Prostate gland (tissue), 2 donors: ENCODE results near the gene NPPA. TPM values are rescaled to one million over a fixed set of nuclear protein-coding genes. Genes with fewer than 3 reads are reported as not detected.

Experiments
- DNase-seq: peaks from one replicate; pipeline ENCODE4 v3.0.0-alpha.2; 2019; ENCODE audit warnings: low spot score
- H3K27ac ChIP-seq, 2 donors: fragments of 200-600 bp; sonication (generic); 2 replicates each; pipeline ENCODE4 v1.5.1; 2017 to 2019
- H3K27me3 ChIP-seq: fragments of 200-600 bp; sonication (generic); replicated peaks from 2 replicates; pipeline ENCODE4 v1.5.1; 2019; ENCODE audit not compliant: insufficient read depth
- H3K36me3 ChIP-seq, 2 donors: fragments of 200-600 bp; sonication (generic); 1 replicate in 1 of 2; 2 replicates in 1 of 2; pipeline versions ENCODE4 v1.5.1 to v1.8.1; 2017 to 2019
- H3K4me1 ChIP-seq: fragments of 200-600 bp; sonication (generic); replicated peaks from 2 replicates; pipeline ENCODE4 v1.5.1; 2019
- H3K4me3 ChIP-seq, 2 donors: fragments of 200-600 bp; sonication (generic); 2 replicates each; pipeline ENCODE4 v1.5.1; 2017 to 2019
- H3K9me3 ChIP-seq: fragments of 200-600 bp; sonication (generic); 2 replicates; pipeline ENCODE4 v1.5.1; 2017
- POLR2A ChIP-seq: fragments of 450-650 bp; IDR thresholded peaks from one replicate; pipeline ENCODE4 v1.6.1; 2016; ENCODE audit warnings: antibody characterized with exemption, mild to moderate bottlenecking
- POLR2AphosphoS5 ChIP-seq: sonication (generic); formaldehyde crosslinking; IDR thresholded peaks from one replicate; pipeline ENCODE4 v1.6.1; 2017; ENCODE audit warnings: antibody characterized with exemption
- WGBS: methylation state at CpG from one replicate; pipeline ENCODE4 v1.1.5; 2018; 5-methylcytosine and 5-hydroxymethylcytosine counted together
- intact Hi-C: fragments of 100-400 bp; cut with DNase I; formaldehyde crosslinking; loops from one replicate; pipeline ENCODE4 v1.14.2; 2022
- total RNA-seq, 2 donors: library from RNA; depleted of rRNA; stranded (reverse); fragments of >200 nt; gene quantifications; one replicate each; pipeline ENCODE4 v1.1.0, GENCODE V29; 2016
- TF ChIP-seq, protein P1 (sequence below), 4 experiments: fragments of 200-600 bp in 2 of 4; fragments of 450-650 bp in 2 of 4; sonication (generic) in 2 of 4; IDR thresholded peaks; 1 replicate in 3 of 4; 2 replicates in 1 of 4; pipeline ENCODE4 v1.5.1; 2016 to 2019; ENCODE audit warnings: antibody characterized with exemption in 4 of 4, mild to moderate bottlenecking in 2 of 4, moderate library complexity in 2 of 4

The NPPA gene
- total RNA-seq, 2 donors from 2014 or later = 1.3 TPM; not detected in 1

DNA sequence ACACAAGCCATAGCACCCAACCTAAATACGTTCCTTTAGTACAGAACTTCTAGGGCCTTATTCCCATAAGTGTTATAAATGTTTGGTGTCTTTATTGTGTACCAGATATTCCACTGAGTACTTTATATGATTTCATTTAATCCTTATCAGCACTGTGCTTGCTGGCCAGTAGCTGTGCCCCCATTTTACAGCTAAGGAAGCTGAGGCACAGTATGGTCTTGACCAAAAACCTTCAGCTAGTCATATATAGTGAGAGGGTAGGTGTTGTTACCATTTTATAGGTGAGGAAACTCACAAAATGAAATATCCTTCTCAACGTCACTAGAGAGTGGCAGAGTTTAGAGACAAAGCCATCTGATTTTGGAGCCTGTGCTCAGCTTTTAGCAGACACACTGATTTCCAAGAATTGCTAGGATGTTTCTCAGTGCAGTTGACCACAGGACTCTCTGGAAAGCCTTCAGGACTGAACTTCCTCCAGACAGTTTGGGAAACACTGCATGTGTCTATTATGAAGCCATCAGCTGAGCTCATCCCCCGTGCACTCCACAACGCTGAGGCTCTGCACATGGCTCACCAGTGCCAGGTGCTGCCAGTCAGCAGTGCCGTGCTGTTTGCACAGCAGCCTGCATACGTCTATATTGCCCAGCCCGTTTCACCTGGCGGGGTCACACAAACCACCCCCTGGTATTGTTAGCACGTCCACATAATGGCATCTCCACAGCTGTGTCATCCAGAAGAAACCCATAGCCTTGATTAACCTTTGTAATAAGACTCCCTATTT, 15.4 kb downstream of the NPPA start:
- intact Hi-C loops = no loop called here
- TF ChIP-seq POLR2AphosphoS5 = no peak
- no peak for TF ChIP-seq POLR2A
- H3K4me1 ChIP-seq = no peaks in the 10 kb centered on the region
- no peaks in the 10 kb centered on the region for H3K27me3 ChIP-seq
- 77% methylated on average over 9 of the region's 9 CpGs for WGBS
- H3K4me3 ChIP-seq = no peak overlapping the region
- H3K36me3 ChIP-seq = peaks cover 32 to 43% of the 10 kb centered on the region in 2 donors
- DNase-seq = no peak
- no peak overlapping the region for H3K27ac ChIP-seq
- no peaks in the 10 kb centered on the region for H3K9me3 ChIP-seq

DNA sequence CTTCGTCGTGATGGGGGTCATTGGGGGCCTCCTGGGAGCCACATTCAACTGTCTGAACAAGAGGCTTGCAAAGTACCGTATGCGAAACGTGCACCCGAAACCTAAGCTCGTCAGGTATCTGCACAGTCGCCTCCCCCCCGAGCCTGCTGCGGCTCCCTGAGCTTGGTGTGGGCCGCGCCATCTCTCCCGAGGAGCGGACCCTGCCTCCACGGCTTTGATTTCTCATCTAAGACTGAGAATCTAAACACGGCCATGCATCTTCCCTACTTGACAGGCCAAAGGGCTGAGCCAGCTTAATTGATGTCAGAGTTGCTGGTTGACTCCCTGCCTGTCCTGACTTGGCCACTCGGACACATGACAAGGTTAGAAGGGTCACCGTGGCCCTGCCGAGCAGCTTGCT, 19.1 kb downstream of the NPPA start:
- intact Hi-C loops = no loop called here
- Histone ChIP-seq H3K36me3 (peaks cover 18 to 27% of the 10 kb centered on the region in 2 donors), H3K4me3 (no peak overlapping the region), H3K4me1 (no peaks in the 10 kb centered on the region), H3K27ac (no peak overlapping the region), H3K27me3 (no peaks in the 10 kb centered on the region), H3K9me3 (no peaks in the 10 kb centered on the region)
- 97% methylated on average over 19 of the region's 19 CpGs for WGBS
- TF ChIP-seq, protein P1, sequence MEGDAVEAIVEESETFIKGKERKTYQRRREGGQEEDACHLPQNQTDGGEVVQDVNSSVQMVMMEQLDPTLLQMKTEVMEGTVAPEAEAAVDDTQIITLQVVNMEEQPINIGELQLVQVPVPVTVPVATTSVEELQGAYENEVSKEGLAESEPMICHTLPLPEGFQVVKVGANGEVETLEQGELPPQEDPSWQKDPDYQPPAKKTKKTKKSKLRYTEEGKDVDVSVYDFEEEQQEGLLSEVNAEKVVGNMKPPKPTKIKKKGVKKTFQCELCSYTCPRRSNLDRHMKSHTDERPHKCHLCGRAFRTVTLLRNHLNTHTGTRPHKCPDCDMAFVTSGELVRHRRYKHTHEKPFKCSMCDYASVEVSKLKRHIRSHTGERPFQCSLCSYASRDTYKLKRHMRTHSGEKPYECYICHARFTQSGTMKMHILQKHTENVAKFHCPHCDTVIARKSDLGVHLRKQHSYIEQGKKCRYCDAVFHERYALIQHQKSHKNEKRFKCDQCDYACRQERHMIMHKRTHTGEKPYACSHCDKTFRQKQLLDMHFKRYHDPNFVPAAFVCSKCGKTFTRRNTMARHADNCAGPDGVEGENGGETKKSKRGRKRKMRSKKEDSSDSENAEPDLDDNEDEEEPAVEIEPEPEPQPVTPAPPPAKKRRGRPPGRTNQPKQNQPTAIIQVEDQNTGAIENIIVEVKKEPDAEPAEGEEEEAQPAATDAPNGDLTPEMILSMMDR (IDR thresholded peaks at IDR 0.05) = no peak
- TF ChIP-seq POLR2A = no peak
- TF ChIP-seq POLR2AphosphoS5 = no peak
- DNase-seq = no peak

DNA sequence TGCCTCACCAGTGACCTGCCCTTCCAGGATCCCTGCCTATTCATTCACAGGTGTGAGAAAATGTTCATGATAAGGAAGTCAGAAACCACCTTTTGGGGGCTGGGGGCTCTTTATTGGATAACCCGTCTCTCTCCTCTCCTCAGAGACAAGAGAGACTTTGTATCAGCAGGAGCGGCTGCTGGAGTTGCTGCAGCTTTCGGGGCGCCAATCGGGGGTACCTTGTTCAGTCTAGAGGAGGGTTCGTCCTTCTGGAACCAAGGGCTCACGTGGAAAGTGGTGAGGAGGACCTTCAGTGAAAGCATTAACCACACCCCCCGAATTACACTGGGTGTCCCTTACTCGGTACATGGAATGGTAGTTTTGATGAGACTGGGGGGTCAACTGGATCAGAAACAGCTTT, 20.6 kb downstream of the NPPA start:
- Histone ChIP-seq H3K27me3 (no peaks in the 10 kb centered on the region), H3K4me3 (no peak overlapping the region), H3K4me1 (no peaks in the 10 kb centered on the region), H3K36me3 (peaks cover 14 to 27% of the 10 kb centered on the region in 2 donors), H3K9me3 (no peaks in the 10 kb centered on the region), H3K27ac (no peak overlapping the region)
- no peak for DNase-seq
- intact Hi-C loops = no loop called here
- 92% methylated on average over 9 of the region's 9 CpGs for WGBS
- TF ChIP-seq POLR2A (no peak), POLR2AphosphoS5 (no peak)
- TF ChIP-seq, protein P1 (IDR thresholded peaks at IDR 0.05) = no peak

DNA sequence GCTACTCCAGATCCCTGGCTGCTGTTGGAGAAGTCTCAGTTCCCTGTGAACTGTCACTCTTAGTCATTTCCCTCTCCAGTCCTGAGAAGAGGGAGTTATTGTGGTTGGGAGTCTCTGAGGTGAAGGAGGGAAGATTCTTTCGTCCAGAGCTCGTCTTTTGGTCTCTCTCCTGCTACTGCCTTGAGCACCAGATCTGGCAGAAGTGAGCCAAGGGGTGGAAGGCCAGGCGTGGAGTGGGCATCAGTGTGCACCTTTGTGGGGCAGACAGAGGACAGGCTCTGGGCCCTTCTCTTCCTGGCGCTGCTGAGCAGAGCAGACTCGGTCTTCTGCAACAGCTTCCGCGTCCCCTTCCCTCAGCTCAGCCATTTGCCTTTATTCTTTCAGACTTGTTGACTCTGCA, 22.5 kb downstream of the NPPA start:
- TF ChIP-seq POLR2A = no peak
- TF ChIP-seq, protein P1 (IDR thresholded peaks at IDR 0.05) = no peak
- TF ChIP-seq POLR2AphosphoS5 = no peak
- no peak overlapping the region for H3K27ac ChIP-seq
- 90% methylated on average over 7 of the region's 7 CpGs for WGBS
- no peak for DNase-seq
- intact Hi-C loops = no loop called here
- H3K4me1 ChIP-seq = no peaks in the 10 kb centered on the region
- H3K36me3 ChIP-seq = peaks cover 14 to 27% of the 10 kb centered on the region in 2 donors
- H3K27me3 ChIP-seq = no peaks in the 10 kb centered on the region
- no peak overlapping the region for H3K4me3 ChIP-seq
- no peaks in the 10 kb centered on the region for H3K9me3 ChIP-seq

DNA sequence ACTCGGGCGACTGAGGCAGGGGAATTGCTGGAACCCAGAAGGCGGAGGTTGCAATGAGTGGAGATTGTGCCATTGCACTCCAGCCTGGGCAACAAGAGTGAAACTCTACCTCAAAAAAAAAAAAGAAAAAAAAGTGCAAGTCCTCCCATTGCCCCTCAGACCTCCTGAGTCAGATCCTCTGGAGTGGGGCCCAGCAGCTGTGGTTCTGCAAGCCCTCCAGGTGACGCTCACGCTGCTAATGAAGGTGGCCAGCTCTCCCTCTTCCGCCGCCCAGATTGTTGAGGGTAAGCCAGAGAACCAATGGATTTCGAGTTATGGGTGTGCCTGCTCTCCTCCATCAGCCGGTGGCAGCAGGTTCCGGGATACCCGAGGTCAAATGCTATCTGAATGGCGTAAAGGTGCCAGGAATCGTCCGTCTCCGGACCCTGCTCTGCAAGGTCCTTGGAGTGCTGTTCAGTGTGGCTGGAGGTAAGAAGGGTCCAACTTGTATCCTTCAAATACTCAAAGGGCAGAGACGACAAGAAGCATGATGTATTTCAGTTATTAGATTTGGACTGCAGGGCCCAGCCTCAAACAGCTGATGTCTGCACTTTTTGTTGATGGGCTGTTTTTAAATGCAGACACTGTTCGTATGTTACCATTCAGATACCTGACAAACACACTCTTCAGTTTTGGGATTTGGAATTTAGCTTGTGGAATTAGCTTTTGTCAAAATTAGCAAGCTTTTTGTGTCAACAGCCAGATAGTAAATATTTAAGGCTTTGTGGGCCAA, 24.0 kb downstream of the NPPA start:
- TF ChIP-seq POLR2AphosphoS5 = no peak
- TF ChIP-seq, protein P1 (IDR thresholded peaks at IDR 0.05) = no peak
- TF ChIP-seq POLR2A = no peak
- no peaks in the 10 kb centered on the region for H3K9me3 ChIP-seq
- H3K27me3 ChIP-seq = no peaks in the 10 kb centered on the region
- intact Hi-C loops = no loop called here
- 91% methylated on average over 17 of the region's 17 CpGs for WGBS
- no peak for DNase-seq
- no peaks in the 10 kb centered on the region for H3K4me1 ChIP-seq
- peaks cover 13 to 18% of the 10 kb centered on the region in 2 donors for H3K36me3 ChIP-seq
- H3K27ac ChIP-seq = no peak overlapping the region
- no peak overlapping the region for H3K4me3 ChIP-seq
